ENCODE results near the gene TTLL13. TPM values are rescaled to one million over a fixed set of nuclear protein-coding genes. Genes with fewer than 3 reads are reported as not detected.

TTLL13 gene
- total and polyA plus RNA-seq, 9 of the 15 experiments (the other 6 are each of a cell fraction or from before 2014, with no cell fraction given) = 0.05 to 0.24 (median 0.11) TPM; not detected in 1

- ChIA-PET POLR2A (interaction anchor here (1.8 kb wide), 1 partner anchor 196 kb away, joined by 4 read pairs; no protein-coding TSS in a partner anchor), CTCF (ENCODE audit: low intra/inter-chr PET ratio) (interaction anchor here (0.6 to 0.7 kb wide), 3 partner anchors 144 to 387 kb away, joined by 3 to 8 read pairs (median 8); no protein-coding TSS in a partner anchor)
- Histone ChIP-seq H2AFZ (ENCODE audit: low read depth, low read length) (no peak overlapping the region), H3K79me2 (ENCODE audit: control insufficient read depth, insufficient read depth, low read length) (no peaks in the 10 kb centered on the region), H3K27me3 (ENCODE audit: control insufficient read depth in 2 of 2, insufficient read depth in 2 of 2, low read length in 2 of 2) (no peaks in the 10 kb centered on the region), H3K4me2 (ENCODE audit: insufficient read depth, low read length) (no peak overlapping the region), H3K4me1 (replicated peaks in 1 of 2; ENCODE audit: control insufficient read depth in 2 of 2, insufficient read depth in 2 of 2, low read length in 2 of 2) (peaks cover 0 to 6% of the 10 kb centered on the region in 2 experiments; a peak in 3 of 5 replicates), H4K20me1 (replicated peaks; ENCODE audit: control insufficient read depth, insufficient read depth, low read length) (no peaks in the 10 kb centered on the region), H3K9me3 (replicated peaks; ENCODE audit: control insufficient read depth, insufficient read depth, low read depth, low read length) (no peaks in the 10 kb centered on the region), H3K36me3 (ENCODE audit: control insufficient read depth, insufficient read depth, low read length) (no peaks in the 10 kb centered on the region), H3K9ac (ENCODE audit: insufficient read depth in 1 of 2, low read depth in 2 of 2, low read length in 2 of 2) (no peak overlapping the region), H3K27ac (ENCODE audit: extremely low read depth, low read depth, low read length) (no peak overlapping the region), H3K9me1 (ENCODE audit: control insufficient read depth, insufficient read depth, low read length) (no peaks in the 10 kb centered on the region), H3K4me3 (no peak overlapping the region)
- DNase-seq (ENCODE audit: extremely low read depth in 1 of 4, low spot score in 3 of 4) (no peak), FAIRE-seq (no peak), ATAC-seq (no peak)
- 24% methylated on average over 5 of the region's 5 CpGs for WGBS (ENCODE audit: insufficient coverage, low coverage, missing lambda C conversion rate)
- in situ Hi-C loops (cut with MboI) = no loop called here
- intact Hi-C loops (cut with micrococcal nuclease) = loop anchor here (5.0 to 10.0 kb wide), 2 partner anchors 55 to 542 kb away; partner anchors contain the start of genes CIB1 and GDPGP1
- no TSS peak for BruUV-seq (replicated peaks)
- TF ChIP-seq SPI1 (IDR thresholded peaks at IDR 0.05; ENCODE audit: borderline replicate concordance, low read depth, low read length) = peak; percentile 47; the same call in 1 of the 2 replicates
- 0 out of 2 replicates have a peak, but pooled peaks have one; percentile 29 for TF ChIP-seq ZBTB7A (IDR thresholded peaks at IDR 0.05; ENCODE audit: borderline replicate concordance, control insufficient read depth, low read depth, low read length)
- no peak for TF ChIP-seq IFI16 (CRISPR knock-in tag; IDR thresholded peaks at IDR 0.05)
Observed at GRCh38 chr15:90287101-90287500, 37.7 kb downstream of the TTLL13 start.

- no peak overlapping the region for H3K4me2 ChIP-seq (ENCODE audit: insufficient read depth, low read length)
- ChIA-PET CTCF (ENCODE audit: low intra/inter-chr PET ratio) (no interaction called here), POLR2A (interaction anchor here (0.6 to 1.8 kb wide), 2 partner anchors 14 to 196 kb away, joined by 3 to 4 read pairs; no protein-coding TSS in a partner anchor)
- ATAC-seq (no peak), FAIRE-seq (peak; percentile 11), DNase-seq (ENCODE audit: extremely low read depth in 1 of 4, low spot score in 3 of 4) (no peak)
- intact Hi-C loops (cut with micrococcal nuclease) (loop anchor here (5.0 to 10.0 kb wide), 2 partner anchors 56 to 543 kb away; partner anchors contain the start of genes CIB1 and GDPGP1), in situ Hi-C loops (cut with MboI) (no loop called here)
- peak overlapping the region; percentile 37; the same call in 1 of the 2 replicates for H2AFZ ChIP-seq (ENCODE audit: low read depth, low read length)
- no peak for TF ChIP-seq ZNF431 (CRISPR knock-in tag; IDR thresholded peaks at IDR 0.05)
- no peak for TF ChIP-seq ZFX (CRISPR knock-in tag; IDR thresholded peaks at IDR 0.05)
- TF ChIP-seq ZC3H4 (CRISPR knock-in tag; IDR thresholded peaks at IDR 0.05; ENCODE audit: borderline replicate concordance) = no peak
- no peak for TF ChIP-seq MAFG (tag; conservative IDR thresholded peaks at IDR 0.05)
- no peak for TF ChIP-seq ZNF197 (CRISPR knock-in tag; IDR thresholded peaks at IDR 0.05; ENCODE audit: low read depth)
- no peaks in the 10 kb centered on the region for H3K36me3 ChIP-seq (ENCODE audit: control insufficient read depth, insufficient read depth, low read length)
- H3K4me3 ChIP-seq = no peak overlapping the region
- no TSS peak for BruUV-seq (replicated peaks)
- WGBS (ENCODE audit: insufficient coverage, low coverage, missing lambda C conversion rate) = 78% methylated on average over 6 of the region's 6 CpGs
- no peaks in the 10 kb centered on the region for H3K79me2 ChIP-seq (ENCODE audit: control insufficient read depth, insufficient read depth, low read length)
- H3K9ac ChIP-seq (ENCODE audit: insufficient read depth in 1 of 2, low read depth in 2 of 2, low read length in 2 of 2) = no peak overlapping the region
- no peaks in the 10 kb centered on the region for H4K20me1 ChIP-seq (replicated peaks; ENCODE audit: control insufficient read depth, insufficient read depth, low read length)
- no peaks in the 10 kb centered on the region for H3K9me1 ChIP-seq (ENCODE audit: control insufficient read depth, insufficient read depth, low read length)
- no peaks in the 10 kb centered on the region for H3K9me3 ChIP-seq (replicated peaks; ENCODE audit: control insufficient read depth, insufficient read depth, low read depth, low read length)
- no peaks in the 10 kb centered on the region for H3K27me3 ChIP-seq (ENCODE audit: control insufficient read depth in 2 of 2, insufficient read depth in 2 of 2, low read length in 2 of 2)
- peaks cover 0 to 10% of the 10 kb centered on the region in 2 experiments; a peak in 3 of 5 replicates for H3K4me1 ChIP-seq (replicated peaks in 1 of 2; ENCODE audit: control insufficient read depth in 2 of 2, insufficient read depth in 2 of 2, low read length in 2 of 2)
- H3K27ac ChIP-seq (ENCODE audit: extremely low read depth, low read depth, low read length) = no peak overlapping the region
Observed at GRCh38 chr15:90287946-90288345, 38.6 kb downstream of the TTLL13 start.

All from K562 (cell line).